HG03064 (cell line): ENCODE data around the gene HSPA1L.
"Not testable (repeated sequence)": the region's sequence is repeated elsewhere in the genome, so short reads cannot be mapped to it uniquely, and the experiment has no call there.

Source experiments
- ATAC-seq: cut with Tn5 transposase; IDR thresholded peaks from one replicate; pipeline ENCODE4 v1.9.1; 2021; ENCODE audit warnings: low read depth; ENCODE audit not compliant: unreplicated experiment

HSPA1L gene

GRCh38 chr6:31817133-31817928 is 2.2 kb upstream of the HSPA1L start:
- ATAC-seq, result not testable (repeated sequence)

GRCh38 chr6:31814677-31815024 is 432 bp downstream of the HSPA1L start:
- no peak for ATAC-seq

GRCh38 chr6:31813465-31813849 is 1.6 kb downstream of the HSPA1L start:
- no peak for ATAC-seq

- ATAC-seq, result no peak
Observed at GRCh38 chr6:31811645-31812044, 3.4 kb downstream of the HSPA1L start.

- not testable (repeated sequence) for ATAC-seq
Observed at GRCh38 chr6:31808599-31808998, 6.5 kb downstream of the HSPA1L start.

GRCh38 chr6:31806470-31807272 is 8.4 kb downstream of the HSPA1L start, which contains the start of gene LSM2:
Gene LSM2, minus strand, starts transcription at chr6:31806966. Its CDS starts 209 bp downstream, at chr6:31806757.
- ATAC-seq, result peak; percentile 80

GRCh38 chr6:31805939-31806469 is 9.1 kb downstream of the HSPA1L start:
- ATAC-seq, result peak; percentile 12

- ATAC-seq, result not testable (repeated sequence)
Observed at GRCh38 chr6:31801031-31801927, 13.8 kb downstream of the HSPA1L start.

- ATAC-seq, result no peak
Observed at GRCh38 chr6:31799781-31800180, 15.3 kb downstream of the HSPA1L start.

GRCh38 chr6:31797588-31797987 is 17.5 kb downstream of the HSPA1L start:
- ATAC-seq, result no peak

- no peak for ATAC-seq
Observed at GRCh38 chr6:31796993-31797385, 18.1 kb downstream of the HSPA1L start.

GRCh38 chr6:31795616-31796298 is 19.3 kb downstream of the HSPA1L start, which contains the start of gene VARS1:
Gene VARS1, minus strand, starts transcription at chr6:31795752. Its CDS starts 535 bp downstream, at chr6:31795217.
- peak; percentile 67 for ATAC-seq

GRCh38 chr6:31794866-31795615 is 20.0 kb downstream of the HSPA1L start:
- ATAC-seq, result peak; percentile 15

GRCh38 chr6:31794294-31794865 is 20.7 kb downstream of the HSPA1L start:
- no peak for ATAC-seq

- ATAC-seq, result not testable (repeated sequence)
Observed at GRCh38 chr6:31793927-31794245, 21.2 kb downstream of the HSPA1L start.

GRCh38 chr6:31792761-31793171 is 22.3 kb downstream of the HSPA1L start:
- no peak for ATAC-seq

- no peak for ATAC-seq
Observed at GRCh38 chr6:31792090-31792374, 23.1 kb downstream of the HSPA1L start.

- ATAC-seq, result no peak
Observed at GRCh38 chr6:31791324-31792089, 23.6 kb downstream of the HSPA1L start.
